Mesothelial cell of epicardium (in vitro differentiated cells): ENCODE results near the gene TUG1. TPM values are rescaled to one million over a fixed set of nuclear protein-coding genes. Genes with fewer than 3 reads are reported as not detected.

Experiments used
- DNase-seq, 2 experiments: peaks; one replicate each; pipeline ENCODE4 v3.0.0; 2021; ENCODE audit warnings: low spot score in 2 of 2; ENCODE audit not compliant: unreplicated experiment in 2 of 2
- H3K27ac Mint-ChIP-seq: 2 replicates; pipeline ENCODE4 v1.8.0; 2021; ENCODE audit warnings: mixed read lengths
- H3K27me3 Mint-ChIP-seq: 2 replicates; pipeline ENCODE4 v1.8.0; 2021; ENCODE audit warnings: low read depth, mixed read lengths
- H3K36me3 Mint-ChIP-seq: 2 replicates; pipeline ENCODE4 v1.8.0; 2021; ENCODE audit warnings: mixed read lengths
- H3K4me1 Mint-ChIP-seq: 2 replicates; pipeline ENCODE4 v1.8.0; 2021; ENCODE audit warnings: mixed read lengths
- H3K4me3 Mint-ChIP-seq: 2 replicates; pipeline ENCODE4 v1.8.0; 2021; ENCODE audit warnings: mild to moderate bottlenecking, moderate library complexity, mixed read lengths
- H3K9me3 Mint-ChIP-seq: 2 replicates; pipeline ENCODE4 v1.8.0; 2021; ENCODE audit warnings: mixed read lengths
- CTCF ChIP-seq: fragments of 200-600 bp; sonication (generic); IDR thresholded peaks from one replicate; pipeline ENCODE4 v1.5.0; 2021; ENCODE audit warnings: antibody characterized with exemption; ENCODE audit not compliant: unreplicated experiment
- total RNA-seq: library from RNA; stranded (reverse); gene quantifications from 3 replicates; pipeline ENCODE4 v1.2.1, GENCODE V29; 2021

Gene TUG1
- total RNA-seq, 1 donor from 2014 or later = 183 TPM

- no peak overlapping the region for H3K27ac Mint-ChIP-seq
- H3K4me3 Mint-ChIP-seq = no peak overlapping the region
- peaks cover 77% of the 10 kb centered on the region for H3K36me3 Mint-ChIP-seq
- no peak for DNase-seq
- no peak for TF ChIP-seq CTCF
- H3K27me3 Mint-ChIP-seq = no peaks in the 10 kb centered on the region
- peaks cover 85% of the 10 kb centered on the region for H3K9me3 Mint-ChIP-seq
- no peaks in the 10 kb centered on the region for H3K4me1 Mint-ChIP-seq
These were observed 9.4 kb downstream of the TUG1 start for GRCh38 chr22:30978304-30978962.

DNA sequence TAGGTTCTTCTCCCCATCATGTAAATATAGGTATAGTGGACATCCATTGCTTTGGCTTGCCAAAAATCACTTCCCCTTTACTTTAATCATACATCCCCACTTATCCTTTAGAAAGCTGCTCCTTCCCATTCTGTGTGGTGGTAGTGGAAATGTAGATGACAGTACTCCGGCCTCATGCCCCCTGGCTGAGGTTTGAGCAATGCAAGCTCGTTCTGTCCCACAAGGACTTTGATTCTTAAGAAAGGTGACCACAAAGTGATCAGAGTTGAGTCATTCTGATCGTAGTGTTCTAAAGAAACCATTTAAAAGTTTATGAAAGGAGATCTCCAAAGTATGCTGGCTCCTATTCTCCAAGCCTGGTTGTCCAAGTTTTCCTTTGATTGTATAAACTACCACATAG is 10.9 kb downstream of the TUG1 start:
- H3K4me1 Mint-ChIP-seq = no peaks in the 10 kb centered on the region
- no peaks in the 10 kb centered on the region for H3K27me3 Mint-ChIP-seq
- DNase-seq = no peak
- H3K4me3 Mint-ChIP-seq = no peak overlapping the region
- no peak overlapping the region for H3K27ac Mint-ChIP-seq
- H3K9me3 Mint-ChIP-seq = peaks cover 88% of the 10 kb centered on the region
- TF ChIP-seq CTCF = no peak
- peaks cover 74% of the 10 kb centered on the region for H3K36me3 Mint-ChIP-seq

DNA sequence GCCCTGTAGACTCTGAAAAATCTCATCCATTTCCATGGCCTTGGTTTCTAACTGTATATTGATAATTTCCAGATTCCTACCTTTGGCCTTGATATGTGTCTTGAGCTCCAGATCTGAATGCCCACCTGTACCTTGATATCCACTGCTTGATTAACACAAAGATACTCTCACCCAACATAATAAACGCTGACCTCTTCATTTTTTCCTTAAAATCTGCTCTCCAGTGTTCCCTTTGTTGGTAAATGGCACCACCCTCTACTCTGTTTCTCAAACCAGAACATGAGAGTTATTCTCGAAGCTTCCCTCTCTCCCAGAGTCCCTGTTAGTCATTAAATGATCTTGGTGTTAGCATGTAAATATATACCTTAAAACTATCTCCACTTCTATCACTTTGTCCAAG is 13.4 kb downstream of the TUG1 start:
- Mint-ChIP-seq H3K4me3 (no peak overlapping the region), H3K27ac (no peak overlapping the region), H3K27me3 (no peaks in the 10 kb centered on the region), H3K4me1 (no peaks in the 10 kb centered on the region), H3K36me3 (peaks cover 55% of the 10 kb centered on the region), H3K9me3 (peaks cover 74% of the 10 kb centered on the region)
- no peak for TF ChIP-seq CTCF
- no peak for DNase-seq

GRCh38 chr22:30984317-30984716 is 15.3 kb downstream of the TUG1 start:
- Mint-ChIP-seq H3K4me3 (no peak overlapping the region), H3K9me3 (peaks cover 67% of the 10 kb centered on the region), H3K36me3 (peaks cover 45% of the 10 kb centered on the region), H3K27ac (no peak overlapping the region), H3K4me1 (no peaks in the 10 kb centered on the region), H3K27me3 (no peaks in the 10 kb centered on the region)
- TF ChIP-seq CTCF = no peak
- no peak for DNase-seq

GRCh38 chr22:30985561-30986208 is 16.6 kb downstream of the TUG1 start:
- H3K4me3 Mint-ChIP-seq = no peak overlapping the region
- TF ChIP-seq CTCF = no peak
- no peak overlapping the region for H3K27ac Mint-ChIP-seq
- H3K27me3 Mint-ChIP-seq = no peaks in the 10 kb centered on the region
- H3K9me3 Mint-ChIP-seq = peaks cover 68% of the 10 kb centered on the region
- H3K4me1 Mint-ChIP-seq = no peaks in the 10 kb centered on the region
- no peak for DNase-seq
- peaks cover 47% of the 10 kb centered on the region for H3K36me3 Mint-ChIP-seq
